Skin epidermis (tissue), 12 donors: Measurements from ENCODE around the gene FAM174C.

Experiments
- H3K27ac ChIP-seq, 21 experiments: fragments of 200-600 bp; sonication (generic) in 11 of 21; one replicate each; pipeline ENCODE4 v1.5.0; 2020; ENCODE audit warnings: mild to moderate bottlenecking in 3 of 21, inconsistent platforms in 2 of 21, moderate library complexity in 2 of 21
- H3K4me3 ChIP-seq, 7 experiments: fragments of 200-600 bp; sonication (generic) in 2 of 7; one replicate each; pipeline ENCODE4 v1.5.0; 2020; ENCODE audit warnings: inconsistent platforms in 2 of 7, mild to moderate bottlenecking in 2 of 7, moderate library complexity in 1 of 7

FAM174C gene

GRCh38 chr19:1248786-1249297, 26.5 kb upstream of the FAM174C start:
- peak overlapping the region; percentile 95 to 100 (median 99) for H3K27ac ChIP-seq
- H3K4me3 ChIP-seq: peak overlapping the region; percentile 71 to 93 (median 75)

- Histone ChIP-seq H3K4me3 (peak overlapping the region; percentile 72 to 94 (median 88)), H3K27ac (peak overlapping the region; percentile 95 to 100 (median 99))
Measured at GRCh38 chr19:1249298-1249989, 25.9 kb upstream of the FAM174C start.

GRCh38 chr19:1249990-1250436, 25.3 kb upstream of the FAM174C start:
- peak overlapping the region; percentile 68 to 94 (median 88) for H3K4me3 ChIP-seq
- H3K27ac ChIP-seq: peak overlapping the region; percentile 61 to 100 (median 98)

- peak overlapping the region; percentile 61 to 100 (median 98) for H3K27ac ChIP-seq
- peak overlapping the region; percentile 68 to 94 (median 88) for H3K4me3 ChIP-seq
Measured at GRCh38 chr19:1250437-1251260, 24.7 kb upstream of the FAM174C start.

GRCh38 chr19:1251330-1252220, 23.8 kb upstream of the FAM174C start:
- Histone ChIP-seq H3K4me3 (peak overlapping the region; percentile 68 to 94 (median 88)), H3K27ac (peak overlapping the region; percentile 61 to 100 (median 98))

GRCh38 chr19:1252221-1252820, 23.0 kb upstream of the FAM174C start:
- H3K4me3 ChIP-seq: peak overlapping the region; percentile 68 to 94 (median 88)
- peak overlapping the region; percentile 61 to 100 (median 98) for H3K27ac ChIP-seq

GRCh38 chr19:1252821-1253513, 22.4 kb upstream of the FAM174C start:
- Histone ChIP-seq H3K27ac (peak overlapping the region; percentile 61 to 100 (median 98)), H3K4me3 (peak overlapping the region; percentile 68 to 94 (median 88))

GRCh38 chr19:1253514-1254080, 21.7 kb upstream of the FAM174C start:
- Histone ChIP-seq H3K27ac (peak overlapping the region; percentile 61 to 100 (median 98)), H3K4me3 (peak overlapping the region; percentile 68 to 94 (median 88))

GRCh38 chr19:1254081-1254527, 21.2 kb upstream of the FAM174C start:
- peak overlapping the region in 4 of 7 experiments; percentile 68 to 94 (median 82) for H3K4me3 ChIP-seq
- peak overlapping the region; percentile 61 to 100 (median 98) for H3K27ac ChIP-seq

- peak overlapping the region; percentile 35 to 100 (median 98) for H3K27ac ChIP-seq
- H3K4me3 ChIP-seq: peak overlapping the region in 2 of 7 experiments; percentile 75 to 88
Measured at GRCh38 chr19:1254530-1255185, 20.7 kb upstream of the FAM174C start.

- H3K27ac ChIP-seq: peak overlapping the region in 20 of 21 experiments; percentile 3 to 100 (median 97)
- H3K4me3 ChIP-seq: no peak overlapping the region
Measured at GRCh38 chr19:1255186-1256161, 19.9 kb upstream of the FAM174C start.

- H3K27ac ChIP-seq: peak overlapping the region in 16 of 21 experiments; percentile 2 to 99 (median 94)
- no peak overlapping the region for H3K4me3 ChIP-seq
Measured at GRCh38 chr19:1256646-1257474, 18.5 kb upstream of the FAM174C start.

GRCh38 chr19:1257475-1258162, 17.7 kb upstream of the FAM174C start:
- peak overlapping the region in 19 of 21 experiments; percentile 21 to 99 (median 95) for H3K27ac ChIP-seq
- H3K4me3 ChIP-seq: no peak overlapping the region

GRCh38 chr19:1258163-1258492, 17.2 kb upstream of the FAM174C start:
- Histone ChIP-seq H3K27ac (peak overlapping the region in 20 of 21 experiments; percentile 87 to 99 (median 95)), H3K4me3 (peak overlapping the region in 1 of 7 experiments; percentile 27)
